Measurements from ENCODE around the gene KLRK1.
"Not testable (repeated sequence)": the region's sequence is repeated elsewhere in the genome, so short reads cannot be mapped to it uniquely, and the experiment has no call there.

The KLRK1 gene

DNA sequence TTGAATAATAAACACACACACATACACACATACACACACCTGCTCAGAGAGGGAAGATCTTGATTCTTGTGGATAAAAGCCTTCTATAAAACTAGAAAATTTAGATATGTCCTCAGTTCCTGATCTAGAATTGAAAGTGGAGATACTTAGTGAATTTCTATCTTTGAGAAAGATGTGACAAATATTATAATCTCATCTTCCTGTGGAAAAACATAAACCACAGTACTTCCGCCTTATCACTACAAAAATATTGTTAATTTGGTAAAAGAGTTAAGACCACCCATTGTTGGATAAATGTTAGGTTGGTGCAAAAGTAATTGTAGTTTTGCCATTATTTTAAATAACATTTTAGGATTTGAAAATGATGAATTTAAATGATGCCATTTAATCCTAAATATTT is at the start of gene KLRK1:
TSS of gene KLRK1 (minus strand) at position 138 of the 400 bp plus-strand sequence. CDS start 1,231 bp downstream, outside the sequence.
- no peaks in the 10 kb centered on the region for H3K27me3 ChIP-seq (ENCODE audit: insufficient read depth, low read length)
- H3K4me3 ChIP-seq (ENCODE audit: low read length): no peak within 1 kb of the TSS
- H3K36me3 ChIP-seq (ENCODE audit: insufficient read depth, low read depth, low read length): no peaks in the 10 kb centered on the region
- no peaks in the 10 kb centered on the region for H3K4me1 ChIP-seq (ENCODE audit: insufficient read depth, low read length)
- no peak within 1 kb of the TSS for H3K27ac ChIP-seq (ENCODE audit: low read length)
- H3K9ac ChIP-seq (ENCODE audit: low read depth, low read length): no peak within 1 kb of the TSS
- H3K9me3 ChIP-seq (ENCODE audit: insufficient read depth, low read depth, low read length): no peaks in the 10 kb centered on the region

DNA sequence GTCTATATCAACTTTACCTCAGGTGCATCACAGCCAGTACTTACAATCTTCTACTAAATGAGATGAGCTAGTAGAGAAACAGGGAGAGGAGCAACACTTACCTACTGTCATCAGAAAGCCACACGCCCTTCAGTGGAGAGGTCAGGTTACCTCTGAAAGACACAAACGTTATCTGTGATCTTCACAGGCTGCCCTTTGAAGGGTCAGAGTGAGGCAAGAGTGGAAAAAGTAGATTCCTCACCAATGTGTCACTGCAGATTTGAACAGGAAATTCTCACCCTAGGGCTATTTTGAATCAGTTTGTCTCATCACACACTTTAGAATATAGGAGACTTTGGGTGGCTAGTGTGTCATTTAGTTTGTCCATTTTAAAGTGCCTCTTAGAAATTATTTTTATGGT is 47.8 kb upstream of the KLRK1 start:
- H3K9me3 ChIP-seq (ENCODE audit: insufficient read depth, low read depth, low read length); H3K9ac ChIP-seq (ENCODE audit: low read depth, low read length); H3K4me3 ChIP-seq (ENCODE audit: low read length); H3K4me1 ChIP-seq (ENCODE audit: insufficient read depth, low read length); H3K27ac ChIP-seq (ENCODE audit: low read length); H3K27me3 ChIP-seq (ENCODE audit: insufficient read depth, low read length); H3K36me3 ChIP-seq (ENCODE audit: insufficient read depth, low read depth, low read length): not testable (repeated sequence)

DNA sequence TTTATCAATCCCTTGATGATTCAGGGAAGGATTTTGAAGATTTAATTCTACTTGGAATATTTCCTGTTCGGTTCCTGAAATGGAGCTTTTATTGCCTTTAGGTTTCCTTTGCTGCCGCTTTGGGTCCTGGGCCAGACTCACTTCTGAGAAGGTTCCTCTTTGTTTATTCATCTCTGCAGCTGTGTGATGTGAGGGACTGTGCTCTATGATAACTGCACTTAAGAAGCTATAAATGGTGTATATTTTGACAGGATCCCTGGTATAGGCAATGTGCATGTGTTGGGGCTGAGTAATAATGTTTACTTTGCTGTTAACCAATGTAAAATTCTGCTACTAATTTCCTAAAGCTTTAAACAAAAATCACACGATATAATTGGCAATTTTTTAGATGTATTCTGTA is 46.0 kb upstream of the KLRK1 start, which contains the start of gene KLRC2:
TSS of gene KLRC2 (minus strand) at position 195 of the 400 bp plus-strand sequence. CDS start at position 171, 24 bp downstream.
- not testable (repeated sequence) for H3K9ac ChIP-seq (ENCODE audit: low read depth, low read length); H3K9me3 ChIP-seq (ENCODE audit: insufficient read depth, low read depth, low read length); H3K27me3 ChIP-seq (ENCODE audit: insufficient read depth, low read length); H3K27ac ChIP-seq (ENCODE audit: low read length); H3K4me3 ChIP-seq (ENCODE audit: low read length); H3K36me3 ChIP-seq (ENCODE audit: insufficient read depth, low read depth, low read length); H3K4me1 ChIP-seq (ENCODE audit: insufficient read depth, low read length)

DNA sequence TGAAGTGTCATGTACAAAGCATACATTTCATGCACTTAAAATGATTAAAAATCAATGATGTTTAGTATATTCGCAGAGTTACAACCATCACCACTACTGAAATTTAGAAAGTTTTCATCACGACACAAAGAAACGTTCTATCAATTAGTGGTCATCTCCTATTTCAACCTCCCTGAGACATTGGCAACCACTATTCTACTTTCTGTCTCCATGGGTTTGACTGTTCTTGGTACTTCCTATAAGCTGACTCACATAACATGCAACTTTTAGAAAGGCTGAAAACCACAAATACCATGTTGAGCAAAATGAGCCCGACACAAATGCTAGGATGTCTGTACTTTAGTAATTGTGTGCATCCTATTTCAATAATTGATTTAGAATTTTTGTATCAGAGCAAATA is 40.8 kb upstream of the KLRK1 start:
- H3K9me3 ChIP-seq (ENCODE audit: insufficient read depth, low read depth, low read length); H3K9ac ChIP-seq (ENCODE audit: low read depth, low read length); H3K27me3 ChIP-seq (ENCODE audit: insufficient read depth, low read length); H3K36me3 ChIP-seq (ENCODE audit: insufficient read depth, low read depth, low read length); H3K27ac ChIP-seq (ENCODE audit: low read length); H3K4me1 ChIP-seq (ENCODE audit: insufficient read depth, low read length); H3K4me3 ChIP-seq (ENCODE audit: low read length): not testable (repeated sequence)

DNA sequence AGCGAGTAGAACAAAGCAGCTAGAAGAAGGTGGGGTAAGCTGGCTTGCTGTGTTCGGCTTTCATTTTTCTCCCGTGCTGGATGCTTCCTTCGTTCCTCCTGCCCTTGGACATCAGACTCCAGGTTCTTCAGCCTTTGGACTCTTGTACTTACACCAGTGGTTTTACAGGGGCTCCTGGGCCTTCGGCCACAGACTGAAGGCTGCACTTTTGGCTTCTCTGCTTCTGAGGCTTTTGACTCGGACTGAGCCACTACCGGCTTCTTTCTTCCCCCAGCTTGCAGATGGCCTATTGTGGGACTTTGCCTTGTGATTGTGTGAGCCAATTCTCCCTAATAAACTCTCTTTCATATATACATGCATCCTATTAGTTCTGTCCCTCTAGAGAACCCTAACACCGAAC is 36.1 kb upstream of the KLRK1 start:
- not testable (repeated sequence) for H3K27ac ChIP-seq (ENCODE audit: low read length); H3K36me3 ChIP-seq (ENCODE audit: insufficient read depth, low read depth, low read length); H3K9me3 ChIP-seq (ENCODE audit: insufficient read depth, low read depth, low read length); H3K4me1 ChIP-seq (ENCODE audit: insufficient read depth, low read length); H3K27me3 ChIP-seq (ENCODE audit: insufficient read depth, low read length); H3K9ac ChIP-seq (ENCODE audit: low read depth, low read length); H3K4me3 ChIP-seq (ENCODE audit: low read length)

DNA sequence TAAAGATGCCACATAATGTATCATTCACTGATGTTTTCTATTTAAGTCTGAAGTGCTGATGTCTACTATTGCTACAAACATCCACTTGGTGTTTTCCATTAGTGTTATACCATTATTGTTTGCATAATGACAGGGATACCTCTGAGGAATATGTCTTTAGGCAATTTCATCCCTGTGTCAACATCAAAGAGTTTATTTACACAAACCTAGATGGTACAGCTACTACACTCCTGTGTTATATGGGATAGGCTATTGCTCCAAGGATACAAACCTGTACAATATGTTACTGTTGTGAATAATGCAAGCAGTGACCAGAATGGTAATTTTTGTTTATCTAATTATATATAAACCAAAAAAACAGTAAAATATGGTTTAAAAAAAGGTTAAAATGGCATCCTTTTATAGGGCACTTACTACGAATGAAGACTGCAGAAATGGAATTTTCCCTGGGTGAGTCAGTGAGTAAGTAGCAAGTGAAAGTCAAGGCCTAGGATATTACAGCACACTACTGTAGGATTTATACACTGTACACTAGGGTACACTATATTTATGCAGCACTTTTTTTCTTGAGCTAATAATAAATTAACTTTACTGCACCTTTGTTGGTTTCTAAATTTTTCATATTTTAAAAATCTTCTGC is 34.5 kb upstream of the KLRK1 start:
- not testable (repeated sequence) for H3K36me3 ChIP-seq (ENCODE audit: insufficient read depth, low read depth, low read length); H3K4me3 ChIP-seq (ENCODE audit: low read length); H3K9ac ChIP-seq (ENCODE audit: low read depth, low read length); H3K9me3 ChIP-seq (ENCODE audit: insufficient read depth, low read depth, low read length); H3K27me3 ChIP-seq (ENCODE audit: insufficient read depth, low read length); H3K4me1 ChIP-seq (ENCODE audit: insufficient read depth, low read length); H3K27ac ChIP-seq (ENCODE audit: low read length)

DNA sequence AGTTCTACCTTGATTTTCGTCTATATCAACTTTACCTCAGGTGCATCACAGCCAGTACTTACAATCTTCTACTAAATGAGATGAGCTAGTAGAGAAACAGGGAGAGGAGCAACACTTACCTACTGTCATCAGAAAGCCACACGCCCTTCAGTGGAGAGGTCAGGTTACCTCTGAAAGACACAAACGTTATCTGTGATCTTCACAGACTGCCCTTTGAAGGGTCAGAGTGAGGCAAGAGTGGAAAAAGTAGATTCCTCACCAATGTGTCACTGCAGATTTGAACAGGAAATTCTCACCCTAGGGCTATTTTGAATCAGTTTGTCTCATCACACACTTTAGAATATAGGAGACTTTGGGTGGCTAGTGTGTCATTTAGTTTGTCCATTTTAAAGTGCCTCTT is 32.3 kb upstream of the KLRK1 start:
- H3K9me3 ChIP-seq (ENCODE audit: insufficient read depth, low read depth, low read length); H3K27me3 ChIP-seq (ENCODE audit: insufficient read depth, low read length); H3K27ac ChIP-seq (ENCODE audit: low read length); H3K9ac ChIP-seq (ENCODE audit: low read depth, low read length); H3K36me3 ChIP-seq (ENCODE audit: insufficient read depth, low read depth, low read length); H3K4me3 ChIP-seq (ENCODE audit: low read length); H3K4me1 ChIP-seq (ENCODE audit: insufficient read depth, low read length): not testable (repeated sequence)

DNA sequence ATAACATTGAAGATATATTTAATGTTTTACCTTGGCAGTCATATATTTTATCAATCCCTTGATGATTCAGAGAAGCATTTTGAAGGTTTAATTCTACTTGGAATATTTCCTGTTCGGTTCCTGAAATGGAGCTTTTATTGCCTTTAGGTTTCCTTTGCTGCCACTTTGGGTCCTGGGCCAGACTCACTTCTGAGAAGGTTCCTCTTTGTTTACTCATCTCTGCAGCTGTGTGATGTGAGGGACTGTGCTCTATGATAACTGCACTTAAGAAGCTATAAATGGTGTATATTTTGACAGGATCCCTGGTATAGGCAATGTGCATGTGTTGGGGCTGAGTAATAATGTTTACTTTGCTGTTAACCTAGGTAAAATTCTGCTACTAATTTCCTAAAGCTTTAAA is 30.5 kb upstream of the KLRK1 start, which contains the start of gene KLRC3:
TSS of gene KLRC3 (minus strand) at position 262 of the 400 bp plus-strand sequence. CDS start at position 217, 45 bp downstream.
- H3K9ac ChIP-seq (ENCODE audit: low read depth, low read length); H3K36me3 ChIP-seq (ENCODE audit: insufficient read depth, low read depth, low read length); H3K4me1 ChIP-seq (ENCODE audit: insufficient read depth, low read length); H3K27ac ChIP-seq (ENCODE audit: low read length); H3K27me3 ChIP-seq (ENCODE audit: insufficient read depth, low read length); H3K4me3 ChIP-seq (ENCODE audit: low read length); H3K9me3 ChIP-seq (ENCODE audit: insufficient read depth, low read depth, low read length): not testable (repeated sequence)

DNA sequence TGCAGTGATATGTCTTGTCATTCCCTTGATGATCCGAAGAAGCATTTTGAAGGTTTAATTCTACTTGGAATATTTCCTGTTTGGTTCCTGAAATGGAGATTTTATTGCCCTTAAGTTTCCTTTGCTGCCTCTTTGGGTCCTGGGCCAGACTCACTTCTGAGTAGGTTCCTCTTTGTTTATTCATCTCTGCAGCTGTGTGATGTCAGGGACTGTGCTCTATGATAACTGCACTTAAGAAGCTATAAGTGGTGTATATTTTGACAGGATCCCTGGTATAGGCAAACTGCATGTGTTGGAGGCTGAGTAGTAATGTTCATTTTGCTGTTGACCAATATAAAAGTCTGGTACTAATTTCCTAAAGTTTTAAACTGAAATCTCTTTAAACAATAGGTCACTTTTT is 19.6 kb upstream of the KLRK1 start, which contains the start of gene KLRC4:
TSS of gene KLRC4 (minus strand) at position 366 of the 400 bp plus-strand sequence. CDS start at position 184, 182 bp downstream.
- Histone ChIP-seq H3K9me3 (ENCODE audit: insufficient read depth, low read depth, low read length) (no peaks in the 10 kb centered on the region), H3K4me1 (ENCODE audit: insufficient read depth, low read length) (no peaks in the 10 kb centered on the region), H3K27ac (ENCODE audit: low read length) (no peak within 1 kb of the TSS), H3K9ac (ENCODE audit: low read depth, low read length) (no peak within 1 kb of the TSS), H3K27me3 (ENCODE audit: insufficient read depth, low read length) (no peaks in the 10 kb centered on the region), H3K4me3 (ENCODE audit: low read length) (no peak within 1 kb of the TSS), H3K36me3 (ENCODE audit: insufficient read depth, low read depth, low read length) (no peaks in the 10 kb centered on the region)

DNA sequence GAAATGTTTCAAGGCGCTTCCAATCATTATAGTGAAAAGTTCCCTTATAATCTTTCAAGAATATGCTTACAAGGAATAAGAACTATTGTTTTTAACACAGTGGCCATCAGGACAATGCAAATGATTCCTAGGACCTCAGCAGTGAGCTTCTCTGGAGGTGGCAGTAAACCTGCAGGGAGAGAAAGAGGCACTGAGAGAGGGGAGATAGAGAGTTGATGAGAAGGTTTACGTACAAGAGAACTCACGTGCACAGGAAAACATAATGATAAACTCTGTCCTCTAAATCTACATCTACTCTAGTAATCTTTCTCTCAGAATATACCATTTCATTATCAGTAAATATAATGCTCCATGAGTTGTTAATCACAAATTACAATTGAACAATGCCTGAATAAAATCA is 19.0 kb upstream of the KLRK1 start:
- Histone ChIP-seq H3K27ac (ENCODE audit: low read length) (no peak overlapping the region), H3K9me3 (ENCODE audit: insufficient read depth, low read depth, low read length) (no peaks in the 10 kb centered on the region), H3K9ac (ENCODE audit: low read depth, low read length) (no peak overlapping the region), H3K27me3 (ENCODE audit: insufficient read depth, low read length) (no peaks in the 10 kb centered on the region), H3K4me3 (ENCODE audit: low read length) (no peak overlapping the region), H3K36me3 (ENCODE audit: insufficient read depth, low read depth, low read length) (no peaks in the 10 kb centered on the region), H3K4me1 (ENCODE audit: insufficient read depth, low read length) (no peaks in the 10 kb centered on the region)

DNA sequence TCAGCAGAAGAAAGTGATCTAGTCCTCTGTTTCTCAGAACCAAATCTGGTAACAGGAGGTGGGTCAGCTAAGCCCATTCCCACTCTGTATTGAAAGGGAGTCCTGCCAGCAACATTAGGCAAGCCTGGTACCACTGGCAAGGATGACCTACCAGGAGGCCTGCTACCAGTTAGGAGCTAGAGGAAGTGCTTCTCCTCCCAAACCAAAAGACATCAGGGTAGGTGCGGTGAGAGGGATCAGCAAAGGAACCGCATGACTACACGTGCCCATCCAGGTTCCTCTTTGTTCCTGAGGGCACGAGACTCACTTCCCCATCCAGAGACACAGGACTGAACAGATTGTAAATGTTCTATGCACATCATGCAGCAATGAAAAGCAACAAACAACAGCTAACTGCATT is 16.9 kb upstream of the KLRK1 start:
- Histone ChIP-seq H3K4me3 (ENCODE audit: low read length) (no peak overlapping the region), H3K9ac (ENCODE audit: low read depth, low read length) (no peak overlapping the region), H3K27ac (ENCODE audit: low read length) (no peak overlapping the region), H3K4me1 (ENCODE audit: insufficient read depth, low read length) (no peaks in the 10 kb centered on the region), H3K9me3 (ENCODE audit: insufficient read depth, low read depth, low read length) (no peaks in the 10 kb centered on the region), H3K27me3 (ENCODE audit: insufficient read depth, low read length) (no peaks in the 10 kb centered on the region), H3K36me3 (ENCODE audit: insufficient read depth, low read depth, low read length) (no peaks in the 10 kb centered on the region)

DNA sequence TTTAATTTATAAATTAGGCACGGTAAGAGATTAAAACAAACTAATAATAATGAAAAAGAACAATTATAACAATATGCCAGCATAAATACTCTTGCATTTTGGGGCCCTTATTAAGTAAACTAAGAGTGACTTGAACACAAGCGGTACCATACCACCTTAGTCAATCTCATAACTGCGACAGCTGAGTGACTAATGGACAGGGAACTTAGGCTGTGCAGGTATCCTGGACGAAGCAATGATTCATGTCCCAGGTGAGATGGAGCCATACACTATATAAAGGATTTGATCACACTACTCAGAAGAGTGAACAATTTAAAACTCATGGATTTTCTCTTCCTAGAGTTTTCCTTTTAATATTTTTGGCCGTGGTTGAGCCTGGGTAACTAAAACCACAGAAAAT is 15.5 kb upstream of the KLRK1 start:
- no peak overlapping the region for H3K4me3 ChIP-seq (ENCODE audit: low read length)
- no peaks in the 10 kb centered on the region for H3K27me3 ChIP-seq (ENCODE audit: insufficient read depth, low read length)
- H3K9me3 ChIP-seq (ENCODE audit: insufficient read depth, low read depth, low read length): no peaks in the 10 kb centered on the region
- H3K9ac ChIP-seq (ENCODE audit: low read depth, low read length): no peak overlapping the region
- H3K36me3 ChIP-seq (ENCODE audit: insufficient read depth, low read depth, low read length): no peaks in the 10 kb centered on the region
- no peaks in the 10 kb centered on the region for H3K4me1 ChIP-seq (ENCODE audit: insufficient read depth, low read length)
- no peak overlapping the region for H3K27ac ChIP-seq (ENCODE audit: low read length)

Measured in iPS-20b (cell line).